Astrocyte (in vitro differentiated cells and primary cell): Measurements from ENCODE around the gene TTC27. TPM values are rescaled to one million over a fixed set of nuclear protein-coding genes. Genes with fewer than 3 reads are reported as not detected.

Experiments used
- DNase-seq: peaks from one replicate; pipeline ENCODE4 v3.0.0-alpha.2; 2010; ENCODE audit warnings: low read depth
- FAIRE-seq: peaks from 2 replicates; lab custom pipeline; 2011; peaks lifted over from hg19 to GRCh38; lab: Jason Lieb, UNC
- H2AFZ ChIP-seq: 2 replicates; pipeline ENCODE4 v1.6.0; 2012; ENCODE audit warnings: low read depth, low read length, inconsistent platforms
- H3K27ac ChIP-seq: 2 replicates; pipeline ENCODE4 v1.5.1; 2011; ENCODE audit warnings: low read depth, low read length, inconsistent platforms
- H3K27me3 ChIP-seq: 2 replicates; pipeline ENCODE4 v1.6.0; 2011; ENCODE audit warnings: low read length, inconsistent platforms; ENCODE audit not compliant: insufficient read depth
- H3K36me3 ChIP-seq: 2 replicates; pipeline ENCODE4 v1.5.1; 2011; ENCODE audit warnings: low read length, inconsistent platforms; ENCODE audit not compliant: insufficient read depth
- H3K4me1 ChIP-seq: 2 replicates; pipeline ENCODE4 v1.5.1; 2011; ENCODE audit warnings: low read length, inconsistent platforms; ENCODE audit not compliant: insufficient read depth
- H3K4me2 ChIP-seq: 2 replicates; pipeline ENCODE4 v1.6.0; 2012; ENCODE audit warnings: low read length, inconsistent platforms
- H3K4me3 ChIP-seq: 2 replicates; pipeline ENCODE4 v1.5.1; 2011; ENCODE audit warnings: low read depth, mild to moderate bottlenecking, low read length, inconsistent platforms; ENCODE audit not compliant: insufficient read depth
- H3K79me2 ChIP-seq: 2 replicates; pipeline ENCODE4 v1.6.0; 2012; ENCODE audit warnings: mild to moderate bottlenecking, low read length, inconsistent platforms; ENCODE audit not compliant: insufficient read depth
- H3K9ac ChIP-seq: 2 replicates; pipeline ENCODE4 v1.6.0; 2012; ENCODE audit warnings: mild to moderate bottlenecking, low read length, inconsistent platforms
- H3K9me3 ChIP-seq: 2 replicates; pipeline ENCODE4 v1.5.1; 2012; ENCODE audit warnings: low read depth, mild to moderate bottlenecking, low read length, inconsistent platforms; ENCODE audit not compliant: insufficient read depth
- H4K20me1 ChIP-seq: 2 replicates; pipeline ENCODE4 v1.6.0; 2012; ENCODE audit warnings: low read length, inconsistent platforms; ENCODE audit not compliant: insufficient read depth
- H3K27ac Mint-ChIP-seq: one replicate; pipeline ENCODE4 v1.8.0; 2021; ENCODE audit warnings: mild to moderate bottlenecking, mixed read lengths; ENCODE audit not compliant: unreplicated experiment
- H3K27me3 Mint-ChIP-seq: one replicate; pipeline ENCODE4 v1.8.0; 2021; ENCODE audit warnings: low read depth, mixed read lengths; ENCODE audit not compliant: unreplicated experiment
- H3K36me3 Mint-ChIP-seq: one replicate; pipeline ENCODE4 v1.8.0; 2021; ENCODE audit warnings: low read depth, mixed read lengths; ENCODE audit not compliant: unreplicated experiment
- H3K4me1 Mint-ChIP-seq: one replicate; pipeline ENCODE4 v1.8.0; 2021; ENCODE audit warnings: low read depth, mixed read lengths; ENCODE audit not compliant: unreplicated experiment
- H3K4me3 Mint-ChIP-seq: one replicate; pipeline ENCODE4 v1.8.0; 2021; ENCODE audit warnings: mild to moderate bottlenecking, moderate library complexity, mixed read lengths; ENCODE audit not compliant: unreplicated experiment
- H3K9me3 Mint-ChIP-seq: one replicate; pipeline ENCODE4 v1.8.0; 2021; ENCODE audit warnings: mild to moderate bottlenecking, mixed read lengths; ENCODE audit not compliant: unreplicated experiment
- EZH2 ChIP-seq: IDR thresholded peaks from 2 replicates; pipeline ENCODE4 v1.6.1; 2012; ENCODE audit warnings: mild to moderate bottlenecking, low read length, inconsistent platforms; ENCODE audit not compliant: insufficient read depth
- total RNA-seq: library from RNA; stranded (reverse); gene quantifications from 2 replicates; pipeline ENCODE4 v1.2.1, GENCODE V29; 2021
- TF ChIP-seq, protein P1 (sequence below): IDR thresholded peaks from 2 replicates; pipeline ENCODE4 v1.5.1; 2011; ENCODE audit warnings: low read depth, mild to moderate bottlenecking, inconsistent platforms, low read length, moderate library complexity; ENCODE audit not compliant: insufficient read depth

Gene TTC27
- total RNA-seq, 1 donor from 2014 or later = 25.1 TPM

DNA sequence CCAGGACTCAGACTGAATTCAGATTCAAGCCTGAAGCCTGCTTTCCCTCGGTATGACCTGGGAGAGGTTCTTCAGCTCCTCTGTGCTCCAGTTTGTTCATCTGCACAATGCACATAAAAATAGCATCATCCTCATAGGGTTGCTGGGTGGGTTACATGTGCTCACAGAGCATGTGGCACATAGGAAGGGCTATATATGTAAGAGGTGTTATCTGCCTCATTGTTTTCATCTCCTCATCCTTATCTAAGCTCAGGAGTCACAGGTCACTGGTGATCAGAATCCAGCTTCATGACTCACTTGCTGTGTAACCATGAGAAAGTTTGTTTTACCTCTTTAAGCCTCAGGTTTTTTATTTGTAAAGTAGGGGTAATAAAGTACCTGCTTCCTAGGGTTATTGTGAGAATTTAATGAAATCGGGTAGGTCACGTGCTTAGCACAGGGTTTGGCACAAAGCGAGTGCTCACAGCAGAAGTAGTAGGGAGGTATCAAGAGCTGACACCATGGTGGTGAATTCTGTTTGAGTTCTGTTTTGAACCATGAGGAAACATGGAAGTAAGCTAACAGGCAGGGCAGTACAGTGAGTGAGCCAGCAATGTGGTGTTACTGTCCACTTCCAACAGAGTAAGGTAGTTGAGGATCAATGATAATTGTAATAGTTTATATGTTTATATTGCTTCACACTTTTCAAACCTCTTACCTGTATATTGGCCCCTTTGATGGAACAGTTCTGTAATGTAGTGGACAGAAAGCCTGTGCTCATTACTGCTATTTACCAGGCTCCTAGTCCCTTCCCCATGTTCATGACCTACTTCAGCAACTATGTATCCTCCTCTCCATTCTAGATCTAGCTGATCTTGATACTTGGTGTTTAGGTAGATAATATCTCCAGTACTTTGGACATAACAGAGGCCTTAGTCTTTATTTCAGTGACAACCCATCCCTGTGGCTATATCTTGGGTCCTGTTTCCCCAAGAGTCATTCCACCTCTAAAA lies 177.6 kb downstream of the TTC27 start:
- H3K27me3 ChIP-seq = no peaks in the 10 kb centered on the region
- no peak overlapping the region for H3K9ac ChIP-seq
- Mint-ChIP-seq H3K27ac (peak overlapping the region; percentile 34), H3K27me3 (no peaks in the 10 kb centered on the region), H3K4me1 (peaks cover 8% of the 10 kb centered on the region), H3K9me3 (no peaks in the 10 kb centered on the region), H3K36me3 (peaks cover 7% of the 10 kb centered on the region), H3K4me3 (no peak overlapping the region)
- DNase-seq (peak; percentile 45), FAIRE-seq (no peak)
- H3K27ac ChIP-seq = no peak overlapping the region
- H3K4me3 ChIP-seq = no peak overlapping the region
- peaks cover 3% of the 10 kb centered on the region for H3K9me3 ChIP-seq
- no peaks in the 10 kb centered on the region for H3K79me2 ChIP-seq
- no peaks in the 10 kb centered on the region for H4K20me1 ChIP-seq
- no peak overlapping the region for H2AFZ ChIP-seq
- peaks cover 10% of the 10 kb centered on the region for H3K4me1 ChIP-seq
- TF ChIP-seq EZH2 = no peak
- TF ChIP-seq, protein P1, sequence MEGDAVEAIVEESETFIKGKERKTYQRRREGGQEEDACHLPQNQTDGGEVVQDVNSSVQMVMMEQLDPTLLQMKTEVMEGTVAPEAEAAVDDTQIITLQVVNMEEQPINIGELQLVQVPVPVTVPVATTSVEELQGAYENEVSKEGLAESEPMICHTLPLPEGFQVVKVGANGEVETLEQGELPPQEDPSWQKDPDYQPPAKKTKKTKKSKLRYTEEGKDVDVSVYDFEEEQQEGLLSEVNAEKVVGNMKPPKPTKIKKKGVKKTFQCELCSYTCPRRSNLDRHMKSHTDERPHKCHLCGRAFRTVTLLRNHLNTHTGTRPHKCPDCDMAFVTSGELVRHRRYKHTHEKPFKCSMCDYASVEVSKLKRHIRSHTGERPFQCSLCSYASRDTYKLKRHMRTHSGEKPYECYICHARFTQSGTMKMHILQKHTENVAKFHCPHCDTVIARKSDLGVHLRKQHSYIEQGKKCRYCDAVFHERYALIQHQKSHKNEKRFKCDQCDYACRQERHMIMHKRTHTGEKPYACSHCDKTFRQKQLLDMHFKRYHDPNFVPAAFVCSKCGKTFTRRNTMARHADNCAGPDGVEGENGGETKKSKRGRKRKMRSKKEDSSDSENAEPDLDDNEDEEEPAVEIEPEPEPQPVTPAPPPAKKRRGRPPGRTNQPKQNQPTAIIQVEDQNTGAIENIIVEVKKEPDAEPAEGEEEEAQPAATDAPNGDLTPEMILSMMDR = no peak
- peak overlapping the region; percentile 14 for H3K4me2 ChIP-seq
- H3K36me3 ChIP-seq = no peaks in the 10 kb centered on the region

DNA sequence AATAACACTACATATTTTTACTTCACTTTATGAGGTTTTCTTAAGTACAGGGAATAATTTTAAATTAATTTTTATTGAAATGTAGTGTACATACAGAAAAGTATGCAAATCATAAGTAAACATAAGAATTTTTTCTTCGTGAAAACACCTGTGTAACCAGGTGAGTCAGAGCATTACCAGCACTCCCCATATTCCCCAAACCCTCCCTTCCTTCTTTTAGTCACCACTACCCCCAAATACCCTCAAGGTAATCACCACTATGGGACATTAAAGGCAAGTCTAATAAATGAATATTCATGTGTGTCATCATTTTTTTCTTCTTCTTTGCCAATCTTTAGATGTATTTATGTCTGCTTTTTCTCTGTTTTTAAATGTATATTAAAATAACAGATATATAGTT lies 179.0 kb downstream of the TTC27 start:
- FAIRE-seq (no peak), DNase-seq (no peak)
- Mint-ChIP-seq H3K4me3 (no peak overlapping the region), H3K4me1 (peaks cover 12% of the 10 kb centered on the region), H3K9me3 (no peaks in the 10 kb centered on the region), H3K36me3 (peaks cover 7% of the 10 kb centered on the region), H3K27me3 (no peaks in the 10 kb centered on the region), H3K27ac (no peak overlapping the region)
- no peaks in the 10 kb centered on the region for H3K79me2 ChIP-seq
- H3K27me3 ChIP-seq = no peaks in the 10 kb centered on the region
- peaks cover 10% of the 10 kb centered on the region for H3K4me1 ChIP-seq
- peaks cover 3% of the 10 kb centered on the region for H3K9me3 ChIP-seq
- H2AFZ ChIP-seq = no peak overlapping the region
- no peaks in the 10 kb centered on the region for H4K20me1 ChIP-seq
- no peak overlapping the region for H3K9ac ChIP-seq
- H3K4me3 ChIP-seq = no peak overlapping the region
- H3K4me2 ChIP-seq = no peak overlapping the region
- H3K27ac ChIP-seq = no peak overlapping the region
- TF ChIP-seq EZH2 = no peak
- TF ChIP-seq, protein P1 = no peak
- H3K36me3 ChIP-seq = no peaks in the 10 kb centered on the region

DNA sequence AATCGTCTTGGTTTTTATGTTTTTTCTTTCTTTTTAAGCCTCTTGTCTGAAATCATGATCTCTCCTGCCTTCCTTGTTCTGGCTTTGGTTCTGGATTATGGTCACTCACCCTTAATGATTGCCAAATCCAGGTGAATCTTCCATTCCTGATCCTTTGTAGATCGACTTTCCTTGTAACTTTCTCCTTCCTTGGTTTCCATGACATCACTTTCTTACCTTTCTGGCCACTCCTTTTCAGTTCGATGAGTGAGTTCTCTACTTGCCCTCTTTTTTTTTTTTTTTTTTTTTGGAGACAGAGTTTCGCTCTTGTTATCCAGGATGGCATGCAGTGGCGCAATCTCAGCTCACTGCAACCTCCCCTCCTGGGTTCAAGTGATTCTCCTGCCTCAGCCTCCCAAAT lies 179.8 kb downstream of the TTC27 start:
- TF ChIP-seq EZH2 = no peak
- TF ChIP-seq, protein P1 = no peak
- no peak overlapping the region for H3K4me3 ChIP-seq
- no peaks in the 10 kb centered on the region for H4K20me1 ChIP-seq
- no peak for FAIRE-seq
- H3K9ac ChIP-seq = no peak overlapping the region
- peaks cover 10% of the 10 kb centered on the region for H3K4me1 ChIP-seq
- peaks cover 3% of the 10 kb centered on the region for H3K9me3 ChIP-seq
- H3K4me3 Mint-ChIP-seq = no peak overlapping the region
- no peaks in the 10 kb centered on the region for H3K36me3 ChIP-seq
- H3K4me2 ChIP-seq = no peak overlapping the region
- DNase-seq = no peak
- H3K27me3 ChIP-seq = no peaks in the 10 kb centered on the region
- H3K79me2 ChIP-seq = no peaks in the 10 kb centered on the region
- no peaks in the 10 kb centered on the region for H3K27me3 Mint-ChIP-seq
- H2AFZ ChIP-seq = no peak overlapping the region
- no peak overlapping the region for H3K27ac Mint-ChIP-seq
- H3K27ac ChIP-seq = no peak overlapping the region
- H3K36me3 Mint-ChIP-seq = peaks cover 7% of the 10 kb centered on the region
- H3K9me3 Mint-ChIP-seq = no peaks in the 10 kb centered on the region
- peaks cover 12% of the 10 kb centered on the region for H3K4me1 Mint-ChIP-seq
